SK-N-SH treated with all-trans-retinoic acid at 6 μM for 48 hours (cell line): ENCODE results near the gene TNFRSF4.

ENCODE experiments used
- ATAC-seq: fragments of 200-7000 bp; cut with Tn5 transposase; 3 replicates; pipeline ENCODE4 v1.9.1; 2020; ENCODE audit warnings: mild to moderate bottlenecking, moderate library complexity
- BACH2 ChIP-seq: fragments of 250-450 bp; sonication (Bioruptor Pico); IDR thresholded peaks from 2 replicates; pipeline ENCODE4 v1.9.0; 2021; ENCODE audit warnings: mild to moderate bottlenecking, borderline replicate concordance
- CREB5 ChIP-seq: fragments of 250-450 bp; sonication (Bioruptor Pico); IDR thresholded peaks from 2 replicates; pipeline ENCODE4 v1.5.1; 2020; ENCODE audit warnings: low read depth, mild to moderate bottlenecking, moderate library complexity
- CSDC2 ChIP-seq: fragments of 250-450 bp; sonication (Bioruptor Pico); IDR thresholded peaks from 2 replicates; pipeline ENCODE4 v1.5.0; 2020; ENCODE audit warnings: mild to moderate bottlenecking, moderate library complexity
- CSRNP3 ChIP-seq: fragments of 250-450 bp; sonication (Bioruptor Pico); IDR thresholded peaks from 2 replicates; pipeline ENCODE4 v1.5.1; 2021; ENCODE audit warnings: mild to moderate bottlenecking, moderate library complexity
- ESRRG ChIP-seq: fragments of 250-450 bp; sonication (Bioruptor Pico); IDR thresholded peaks from 2 replicates; pipeline ENCODE4 v1.6.1; 2021; ENCODE audit warnings: mild to moderate bottlenecking
- ISL1 ChIP-seq: fragments of 250-450 bp; sonication (Bioruptor Pico); IDR thresholded peaks from 2 replicates; pipeline ENCODE4 v2.1.2; 2022; ENCODE audit warnings: mild to moderate bottlenecking, moderate library complexity
- OSR1 ChIP-seq: fragments of 250-450 bp; sonication (Bioruptor Pico); IDR thresholded peaks from 2 replicates; pipeline ENCODE4 v1.8.0; 2022; ENCODE audit warnings: moderate library complexity, mild to moderate bottlenecking, inconsistent platforms
- PATZ1 ChIP-seq: fragments of 250-450 bp; sonication (Bioruptor Pico); IDR thresholded peaks from 2 replicates; pipeline ENCODE4 v1.8.0; 2020; ENCODE audit warnings: mild to moderate bottlenecking, moderate library complexity, borderline replicate concordance
- PPARA ChIP-seq: fragments of 250-450 bp; sonication (Bioruptor Pico); IDR thresholded peaks from 2 replicates; pipeline ENCODE4 v1.5.0; 2020; ENCODE audit warnings: mild to moderate bottlenecking, borderline replicate concordance
- RARB ChIP-seq: fragments of 250-450 bp; sonication (Bioruptor Pico); IDR thresholded peaks from 2 replicates; pipeline ENCODE4 v1.8.0; 2021; ENCODE audit warnings: mild to moderate bottlenecking, moderate library complexity
- TCF4 ChIP-seq: fragments of 250-450 bp; sonication (Bioruptor Pico); IDR thresholded peaks from 2 replicates; pipeline ENCODE4 v1.8.0; 2021; ENCODE audit warnings: mild to moderate bottlenecking, moderate library complexity, borderline replicate concordance
- TOX ChIP-seq: fragments of 250-450 bp; sonication (Bioruptor Pico); IDR thresholded peaks from 2 replicates; pipeline ENCODE4 v1.8.0; 2021; ENCODE audit warnings: mild to moderate bottlenecking, moderate library complexity, borderline replicate concordance
- TSHZ2 ChIP-seq: fragments of 250-450 bp; sonication (Bioruptor Pico); IDR thresholded peaks from 2 replicates; pipeline ENCODE4 v1.5.0; 2020; ENCODE audit warnings: mild to moderate bottlenecking, moderate library complexity
- ZFP3 ChIP-seq: fragments of 250-450 bp; sonication (Bioruptor Pico); IDR thresholded peaks from 2 replicates; pipeline ENCODE4 v1.5.0; 2020; ENCODE audit warnings: mild to moderate bottlenecking, moderate library complexity
- ZFP30 ChIP-seq: fragments of 450-650 bp; formaldehyde crosslinking; IDR thresholded peaks from 2 replicates; pipeline ENCODE4 v1.5.0; 2022; ENCODE audit warnings: mild to moderate bottlenecking, moderate library complexity
- ZNF565 ChIP-seq: fragments of 450-650 bp; formaldehyde crosslinking; conservative IDR thresholded peaks from 2 replicates; pipeline ENCODE4 v1.5.0; 2020; ENCODE audit warnings: low read depth, mild to moderate bottlenecking, moderate library complexity
- ZNF70 ChIP-seq: fragments of 450-650 bp; formaldehyde crosslinking; IDR thresholded peaks from 2 replicates; pipeline ENCODE4 v1.5.0; 2020; ENCODE audit warnings: mild to moderate bottlenecking, moderate library complexity
- ZNF8 ChIP-seq: fragments of 450-650 bp; formaldehyde crosslinking; IDR thresholded peaks from 2 replicates; pipeline ENCODE4 v1.5.0; 2020; ENCODE audit warnings: mild to moderate bottlenecking, moderate library complexity

Gene TNFRSF4

GRCh38 chr1:1187938-1188337 is 26.0 kb downstream of the TNFRSF4 start:
- TF ChIP-seq ZFP3 (CRISPR knock-in tag) (no peak), TSHZ2 (no peak), CSRNP3 (no peak), ZNF565 (CRISPR knock-in tag) (no peak), ZNF8 (CRISPR knock-in tag) (no peak), PPARA (CRISPR knock-in tag) (no peak), BACH2 (no peak)

GRCh38 chr1:1185101-1185765 is 28.7 kb downstream of the TNFRSF4 start:
- no peak for ATAC-seq
- TF ChIP-seq PATZ1 (CRISPR knock-in tag) = no peak
- TF ChIP-seq ZFP3 (CRISPR knock-in tag) = no peak
- TF ChIP-seq ZNF8 (CRISPR knock-in tag) = no peak
- no peak for TF ChIP-seq ZNF565 (CRISPR knock-in tag)
- TF ChIP-seq ESRRG (CRISPR knock-in tag) = no peak
- no peak for TF ChIP-seq CSRNP3
- TF ChIP-seq ZNF70 = no peak
- no peak for TF ChIP-seq OSR1 (CRISPR knock-in tag)
- no peak for TF ChIP-seq ISL1 (CRISPR knock-in tag)
- TF ChIP-seq ZFP30 = no peak
- no peak for TF ChIP-seq TOX
- no peak for TF ChIP-seq BACH2
- TF ChIP-seq, all 23 proteins: peak for 0

More at GRCh38 chr1:1187938-1188337, 26.0 kb downstream of the TNFRSF4 start:
- no peak for ATAC-seq

- no peak for ATAC-seq
- TF ChIP-seq RARB (CRISPR knock-in tag) = no peak
- TF ChIP-seq CSRNP3 = no peak
- TF ChIP-seq ISL1 (CRISPR knock-in tag) = no peak
- no peak for TF ChIP-seq CREB5
- no peak for TF ChIP-seq CSDC2 (CRISPR knock-in tag)
- no peak for TF ChIP-seq PATZ1 (CRISPR knock-in tag)
- TF ChIP-seq PPARA (CRISPR knock-in tag) = no peak
- TF ChIP-seq ZNF8 (CRISPR knock-in tag) = no peak
- no peak for TF ChIP-seq ESRRG (CRISPR knock-in tag)
- TF ChIP-seq TSHZ2 = no peak
- no peak for TF ChIP-seq ZFP30
- TF ChIP-seq TCF4 (CRISPR knock-in tag) = no peak
These were observed 29.8 kb downstream of the TNFRSF4 start for GRCh38 chr1:1183833-1184775.
